ENCODE measurements around the gene TFAP2C.

- no peak for TF ChIP-seq EZH2 (IDR thresholded peaks at IDR 0.05)
- no peak for TF ChIP-seq POLR2AphosphoS5 (IDR thresholded peaks at IDR 0.05; ENCODE audit: borderline replicate concordance, low read depth, low read length)
Observed at GRCh38 chr20:56683077-56683865, 54.2 kb downstream of the TFAP2C start.

Data from SK-N-MC (cell line).